Activated CD4-positive, alpha-beta T cell treated with anti-CD3 and anti-CD28 coated beads for 36 hours (primary cell): Measurements from ENCODE around the gene ARSK. TPM values are rescaled to one million over a fixed set of nuclear protein-coding genes. Genes with fewer than 3 reads are reported as not detected.

Source experiments
- ATAC-seq: fragments of 200-7000 bp; cut with Tn5 transposase; one replicate; pipeline ENCODE4 v1.10.0; 2021; ENCODE audit warnings: mild to moderate bottlenecking, moderate library complexity
- CTCF ChIA-PET: fragments of 350-600 bp; sonication (Branson Sonifier 250); formaldehyde crosslinking; loops from one replicate; lab custom pipeline; 2021; ENCODE audit warnings: antibody characterized with exemption; lab: Charles Lee
- POLR2A ChIA-PET: fragments of 350-600 bp; sonication (Branson Sonifier 250); formaldehyde crosslinking; loops from one replicate; lab custom pipeline; 2021; ENCODE audit warnings: antibody characterized with exemption, inconsistent platforms; lab: Charles Lee
- DNase-seq: peaks from one replicate; pipeline ENCODE4 v3.0.0-alpha.2; 2020
- H3K27ac Mint-ChIP-seq: one replicate; pipeline ENCODE4 v1.8.0; 2021; ENCODE audit warnings: mixed read lengths
- H3K27me3 Mint-ChIP-seq: one replicate; pipeline ENCODE4 v1.8.0; 2021; ENCODE audit warnings: mixed read lengths
- H3K36me3 Mint-ChIP-seq: one replicate; pipeline ENCODE4 v1.8.0; 2021; ENCODE audit warnings: low read depth, mixed read lengths
- H3K4me1 Mint-ChIP-seq: one replicate; pipeline ENCODE4 v1.8.0; 2021; ENCODE audit warnings: mixed read lengths
- H3K4me3 Mint-ChIP-seq: one replicate; pipeline ENCODE4 v1.8.0; 2021; ENCODE audit warnings: mild to moderate bottlenecking, moderate library complexity, mixed read lengths
- H3K9me3 Mint-ChIP-seq: one replicate; pipeline ENCODE4 v1.8.0; 2021; ENCODE audit warnings: low read depth, mixed read lengths
- intact Hi-C, 2 experiments: fragments of 100-400 bp; cut with DNase I in 1 of 2; cut with micrococcal nuclease in 1 of 2; formaldehyde crosslinking; loops; one replicate each; pipeline versions ENCODE4 v1.14.2 to v1.15.1; 2022 to 2024; cut with DNase I, micrococcal nuclease
- total RNA-seq, 2 experiments: library from RNA; stranded (reverse); gene quantifications; one replicate each; pipeline ENCODE4 v1.2.3, GENCODE V29; 2021

ARSK gene
- total RNA-seq, 2 experiments from 2014 or later: 4.6 to 5.3 TPM

- no peaks in the 10 kb centered on the region for H3K9me3 Mint-ChIP-seq
- H3K4me3 Mint-ChIP-seq: peak within 1 kb of the TSS; percentile 79
- no peaks in the 10 kb centered on the region for H3K36me3 Mint-ChIP-seq
- CTCF ChIA-PET: interaction anchor here (0.7 to 5.9 kb wide), 16 partner anchors 9 to 482 kb away, joined by 3 to 39 read pairs (median 3); partner anchors contain the start of gene ARSK
- H3K27ac Mint-ChIP-seq: peak within 1 kb of the TSS; percentile 87
- ATAC-seq: peak; percentile 92
- no peaks in the 10 kb centered on the region for H3K27me3 Mint-ChIP-seq
- intact Hi-C loops: loop anchor here (1.0 to 10.0 kb wide), 14 partner anchors 14 to 1016 kb away; partner anchors contain the start of genes ARSK (in 2 of the 2), GLRX (in 2 of the 2), CAST (in 1 of the 2) and GPR150 (in 1 of the 2)
- H3K4me1 Mint-ChIP-seq: peaks cover 42% of the 10 kb centered on the region
- DNase-seq: peak; percentile 98
- POLR2A ChIA-PET: interaction anchor here (0.6 to 1.4 kb wide), 7 partner anchors 15 to 619 kb away, joined by 3 to 5 read pairs (median 5); partner anchors contain the start of genes ARSK, RHOBTB3 and SKIC3
These were observed 91.9 kb downstream of the ARSK start, which contains the start of gene RFESD for GRCh38 chr5:95646569-95647431. Gene RFESD (plus strand): TSS chr5:95646777. CDS start chr5:95652272, 5,495 bp downstream.

GRCh38 chr5:95647886-95648860, 93.3 kb downstream of the ARSK start:
- ChIA-PET POLR2A (no interaction called here), CTCF (interaction anchor here (0.7 to 5.1 kb wide), 6 partner anchors 10 to 200 kb away, joined by 3 to 25 read pairs (median 4); no protein-coding TSS in a partner anchor)
- H3K4me1 Mint-ChIP-seq: peaks cover 42% of the 10 kb centered on the region
- no peaks in the 10 kb centered on the region for H3K9me3 Mint-ChIP-seq
- H3K4me3 Mint-ChIP-seq: peak overlapping the region; percentile 53
- peaks cover 5% of the 10 kb centered on the region for H3K36me3 Mint-ChIP-seq
- intact Hi-C loops: loop anchor here (1.0 to 10.0 kb wide), 12 partner anchors 57 to 889 kb away; partner anchors contain the start of genes GLRX (in 2 of the 2) and ARSK (in 1 of the 2)
- H3K27me3 Mint-ChIP-seq: no peaks in the 10 kb centered on the region
- peak; percentile 37 for ATAC-seq
- H3K27ac Mint-ChIP-seq: peak overlapping the region; percentile 83
- no peak for DNase-seq

- intact Hi-C loops: loop anchor here (5.0 to 10.0 kb wide), 5 partner anchors 68 to 888 kb away; partner anchors contain the start of gene GLRX (in 2 of the 2)
- no peak overlapping the region for H3K4me3 Mint-ChIP-seq
- ATAC-seq: no peak
- H3K27me3 Mint-ChIP-seq: no peaks in the 10 kb centered on the region
- no peak for DNase-seq
- peaks cover 5% of the 10 kb centered on the region for H3K36me3 Mint-ChIP-seq
- H3K27ac Mint-ChIP-seq: no peak overlapping the region
- H3K4me1 Mint-ChIP-seq: peaks cover 38% of the 10 kb centered on the region
- CTCF ChIA-PET: no interaction called here
- POLR2A ChIA-PET: no interaction called here
- H3K9me3 Mint-ChIP-seq: no peaks in the 10 kb centered on the region
These were observed 94.4 kb downstream of the ARSK start for GRCh38 chr5:95649274-95649673.

- intact Hi-C loops: loop anchor here (5.0 to 10.0 kb wide), 5 partner anchors 67 to 887 kb away; partner anchors contain the start of gene GLRX (in 2 of the 2)
- DNase-seq (no peak), ATAC-seq (no peak)
- Mint-ChIP-seq H3K9me3 (no peaks in the 10 kb centered on the region), H3K4me3 (no peak overlapping the region), H3K27ac (no peak overlapping the region), H3K36me3 (peaks cover 5% of the 10 kb centered on the region), H3K4me1 (peaks cover 32% of the 10 kb centered on the region), H3K27me3 (no peaks in the 10 kb centered on the region)
- POLR2A ChIA-PET: no interaction called here
- CTCF ChIA-PET: interaction anchor here (0.6 kb wide), 1 partner anchor 22 kb away, joined by 3 read pairs; no protein-coding TSS in a partner anchor
These were observed 95.1 kb downstream of the ARSK start for GRCh38 chr5:95649842-95650620.

GRCh38 chr5:95652849-95653248, 97.9 kb downstream of the ARSK start:
- peaks cover 5% of the 10 kb centered on the region for H3K36me3 Mint-ChIP-seq
- intact Hi-C loops: no loop called here
- no peaks in the 10 kb centered on the region for H3K9me3 Mint-ChIP-seq
- ChIA-PET CTCF (interaction anchor here (0.6 to 2.1 kb wide), 3 partner anchors 11 to 1216 kb away, joined by 3 to 11 read pairs (median 4); no protein-coding TSS in a partner anchor), POLR2A (no interaction called here)
- H3K27me3 Mint-ChIP-seq: no peaks in the 10 kb centered on the region
- ATAC-seq (no peak), DNase-seq (no peak)
- no peak overlapping the region for H3K4me3 Mint-ChIP-seq
- H3K27ac Mint-ChIP-seq: no peak overlapping the region
- H3K4me1 Mint-ChIP-seq: peaks cover 16% of the 10 kb centered on the region

- H3K9me3 Mint-ChIP-seq: no peaks in the 10 kb centered on the region
These were observed 99.3 kb downstream of the ARSK start for GRCh38 chr5:95654196-95654595.

More at GRCh38 chr5:95654196-95654595, 99.3 kb downstream of the ARSK start:
- no peak for DNase-seq
- Mint-ChIP-seq H3K27ac (no peak overlapping the region), H3K4me3 (no peak overlapping the region), H3K36me3 (peaks cover 5% of the 10 kb centered on the region), H3K27me3 (no peaks in the 10 kb centered on the region), H3K4me1 (peaks cover 7% of the 10 kb centered on the region)
- ChIA-PET CTCF (interaction anchor here (0.6 kb wide), 1 partner anchor 9 kb away, joined by 3 read pairs; no protein-coding TSS in a partner anchor), POLR2A (no interaction called here)
- intact Hi-C loops: no loop called here
- ATAC-seq: no peak

Other genes starting within 250 kb of the ARSK start
- not detected for gene FAM81B, start 163.7 kb upstream of the ARSK start, total RNA-seq
- 10 to 100 TPM; 74.6 to 75.8 TPM for gene SKIC3, start 124 bp upstream of the ARSK start, total RNA-seq
- gene GPR150, start 65.0 kb downstream of the ARSK start, total RNA-seq: under 1 TPM; 0.37 to 0.46 TPM
- 1 to 10 TPM; 4.1 to 9.2 TPM for gene RFESD, start 91.7 kb downstream of the ARSK start, total RNA-seq
- not detected for gene SPATA9, start 127.9 kb downstream of the ARSK start, total RNA-seq
- 1 to 10 TPM; 3.3 to 3.5 TPM for gene RHOBTB3, start 176.2 kb downstream of the ARSK start, total RNA-seq